SK-N-SH (cell line): ENCODE data around the gene PLSCR3. TPM values are rescaled to one million over a fixed set of nuclear protein-coding genes. Genes with fewer than 3 reads are reported as not detected.

Source experiments
- CTCF ChIA-PET: fragments of 300-600, 350-600 bp; formaldehyde crosslinking; extraction: SDS; loops from one replicate; lab custom pipeline; 2021; lab: Yijun Ruan, JAX
- POLR2A ChIA-PET: fragments of 350-600 bp; sonication (Branson Sonifier 250); formaldehyde crosslinking; extraction: SDS; loops from one replicate; lab custom pipeline; 2020; ENCODE audit warnings: antibody characterized with exemption, inconsistent platforms; lab: Yijun Ruan, JAX
- DNase-seq: peaks from one replicate; pipeline ENCODE4 v3.0.0; 2012
- H2AFZ ChIP-seq: fragments of 200-600 bp; sonication (generic); 2 replicates; pipeline ENCODE4 v1.8.1; 2016; ENCODE audit warnings: antibody characterized with exemption, mild to moderate bottlenecking, low read depth
- H3F3A ChIP-seq: fragments of 200-600 bp; sonication (generic); replicated peaks from 2 replicates; pipeline ENCODE3; 2016; ENCODE audit warnings: antibody characterized with exemption, mild to moderate bottlenecking; ENCODE audit not compliant: insufficient read depth
- H3K27ac ChIP-seq, 2 experiments: fragments of 200-500 bp in 1 of 2; fragments of 200-600 bp in 1 of 2; sonication (Bioruptor generic) in 1 of 2; sonication (generic), shearing (Covaris generic) in 1 of 2; 2 replicates each; pipeline versions ENCODE4 v1.5.1 to v1.6.1; 2014 to 2016; ENCODE audit warnings: low read depth in 2 of 2, inconsistent platforms in 1 of 2, low read length in 1 of 2, mild to moderate bottlenecking in 1 of 2, mixed read lengths in 1 of 2
- H3K27me3 ChIP-seq: fragments of 200-600 bp; sonication (generic), shearing (Covaris generic); 2 replicates; pipeline ENCODE4 v1.6.1; 2016; ENCODE audit warnings: mixed run types; ENCODE audit not compliant: insufficient read depth
- H3K36me3 ChIP-seq, 2 experiments: fragments of 200-500 bp in 1 of 2; fragments of 200-600 bp in 1 of 2; sonication (Bioruptor generic) in 1 of 2; sonication (generic) in 1 of 2; replicated peaks in 1 of 2; 2 replicates each; pipeline versions ENCODE3 to v1.5.1; 2014 to 2016; ENCODE audit warnings: low read length in 1 of 2, mild to moderate bottlenecking in 1 of 2; ENCODE audit not compliant: insufficient read depth in 2 of 2, control insufficient read depth in 1 of 2
- H3K4me1 ChIP-seq, 2 experiments: fragments of 200-500 bp in 1 of 2; fragments of 200-600 bp in 1 of 2; sonication (Bioruptor generic) in 1 of 2; sonication (generic), shearing (Covaris generic) in 1 of 2; 2 replicates each; pipeline versions ENCODE4 v1.5.1 to v1.6.1; 2014 to 2016; ENCODE audit warnings: low read depth in 1 of 2, low read length in 1 of 2, mixed run types in 1 of 2; ENCODE audit not compliant: insufficient read depth in 2 of 2, control insufficient read depth in 1 of 2
- H3K4me2 ChIP-seq: fragments of 200-600 bp; sonication (generic), shearing (Covaris generic); 2 replicates; pipeline ENCODE4 v1.6.1; 2017; ENCODE audit warnings: mixed run types
- H3K4me3 ChIP-seq, 2 experiments: fragments of 200-500 bp in 1 of 2; fragments of 200-600 bp in 1 of 2; sonication (Bioruptor generic) in 1 of 2; sonication (generic), shearing (Covaris generic) in 1 of 2; 2 replicates each; pipeline versions ENCODE4 v1.5.1 to v1.8.1; 2014 to 2016; ENCODE audit warnings: low read depth in 2 of 2, inconsistent platforms in 1 of 2, low read length in 1 of 2, mild to moderate bottlenecking in 1 of 2, mixed read lengths in 1 of 2, moderate library complexity in 1 of 2
- H3K79me2 ChIP-seq: fragments of 200-600 bp; sonication (generic); 2 replicates; pipeline ENCODE4 v1.8.1; 2017; ENCODE audit warnings: mild to moderate bottlenecking; ENCODE audit not compliant: insufficient read depth
- H3K9ac ChIP-seq: fragments of 200-600 bp; sonication (generic); 2 replicates; pipeline ENCODE4 v1.6.1; 2017; ENCODE audit warnings: mixed run types
- H3K9me2 ChIP-seq: fragments of 200-600 bp; sonication (generic); 2 replicates; pipeline ENCODE4 v1.6.1; 2017; ENCODE audit warnings: mixed run types
- H3K9me3 ChIP-seq: fragments of 200-600 bp; sonication (generic); 2 replicates; pipeline ENCODE4 v1.6.1; 2017; ENCODE audit warnings: mixed run types, mild to moderate bottlenecking, moderate library complexity
- H4K20me1 ChIP-seq: fragments of 200-600 bp; sonication (generic); 2 replicates; pipeline ENCODE4 v1.6.1; 2017; ENCODE audit warnings: mild to moderate bottlenecking, mixed run types; ENCODE audit not compliant: insufficient read depth
- CHD2 ChIP-seq: fragments of 150-350 bp; IDR thresholded peaks from 2 replicates; pipeline ENCODE4 v1.6.1; 2018; ENCODE audit warnings: low read length; ENCODE audit not compliant: partially characterized antibody
- ELF1 ChIP-seq: IDR thresholded peaks from 2 replicates; pipeline ENCODE4 v1.4.0; 2012
- GATA2 ChIP-seq: sonication (generic); formaldehyde crosslinking; IDR thresholded peaks from 2 replicates; pipeline ENCODE4 v1.5.0; 2020; ENCODE audit warnings: mild to moderate bottlenecking, missing genetic modification reagents
- JUND ChIP-seq: IDR thresholded peaks from 2 replicates; pipeline ENCODE4 v1.4.0; 2012
- MEF2A ChIP-seq: IDR thresholded peaks from 2 replicates; pipeline ENCODE4 v1.4.0; 2012; ENCODE audit warnings: low read depth, borderline replicate concordance
- MXI1 ChIP-seq: IDR thresholded peaks from 2 replicates; pipeline ENCODE4 v1.6.1; 2012; ENCODE audit warnings: mild to moderate bottlenecking, low read depth, low read length, improper control_type of control experiment
- NFIC ChIP-seq: IDR thresholded peaks from 2 replicates; pipeline ENCODE4 v1.4.0; 2012; ENCODE audit warnings: borderline replicate concordance
- NRF1 ChIP-seq: IDR thresholded peaks from 2 replicates; pipeline ENCODE4 v1.6.1; 2012; ENCODE audit warnings: low read depth, mild to moderate bottlenecking, low read length
- PBX3 ChIP-seq: IDR thresholded peaks from 2 replicates; pipeline ENCODE4; 2012
- RAD21 ChIP-seq: IDR thresholded peaks from 2 replicates; pipeline ENCODE4 v1.6.1; 2012; ENCODE audit warnings: mild to moderate bottlenecking, low read length
- REST ChIP-seq: IDR thresholded peaks from 2 replicates; pipeline ENCODE4 v1.6.1; 2012; ENCODE audit warnings: mild to moderate bottlenecking, low read depth, low read length, moderate library complexity
- RXRA ChIP-seq: IDR thresholded peaks from 2 replicates; pipeline ENCODE4 v1.4.0; 2012; ENCODE audit warnings: low read depth, mild to moderate bottlenecking, borderline replicate concordance
- SMC3 ChIP-seq: IDR thresholded peaks from 2 replicates; pipeline ENCODE4 v1.6.1; 2012; ENCODE audit warnings: low read depth, low read length, improper control_type of control experiment
- TAF1 ChIP-seq: IDR thresholded peaks from 2 replicates; pipeline ENCODE4 v1.6.1; 2012; ENCODE audit warnings: low read depth, mild to moderate bottlenecking, low read length, moderate library complexity, borderline replicate concordance
- TCF12 ChIP-seq: IDR thresholded peaks from 2 replicates; pipeline ENCODE4 v1.4.0; 2012
- TEAD4 ChIP-seq: IDR thresholded peaks from 2 replicates; pipeline ENCODE4 v1.4.0; 2012; ENCODE audit warnings: mild to moderate bottlenecking, borderline replicate concordance; ENCODE audit not compliant: insufficient read depth
- YY1 ChIP-seq: IDR thresholded peaks from 2 replicates; pipeline ENCODE4 v1.4.0; 2012; ENCODE audit warnings: low read depth, mild to moderate bottlenecking
- WGBS: methylation state at CpG from one replicate; pipeline ENCODE4 v1.1.6; 2017; ENCODE audit warnings: low lambda C conversion rate; 5-methylcytosine and 5-hydroxymethylcytosine counted together
- polyA plus RNA-seq, 3 experiments: library from polyadenylated mRNA; depleted of rRNA; stranded (reverse); fragments of >200 nt; gene quantifications; 2 replicates each; pipeline ENCODE4 v1.2.3, GENCODE V29; 2012
- TF ChIP-seq, protein P1 (sequence below): fragments of 200-600 bp; sonication (generic); IDR thresholded peaks from 2 replicates; pipeline ENCODE4 v1.6.1; 2017; ENCODE audit warnings: antibody characterized with exemption, mild to moderate bottlenecking, moderate library complexity
- TF ChIP-seq, protein P2 (sequence below): IDR thresholded peaks from 2 replicates; pipeline ENCODE4 v1.4.0; 2012; ENCODE audit warnings: low read depth
- TF ChIP-seq, protein P3 (sequence below): IDR thresholded peaks from 2 replicates; pipeline ENCODE4 v1.4.0; 2012; ENCODE audit warnings: low read depth, borderline replicate concordance

Gene PLSCR3
- polyA plus RNA-seq, 1 of the 3 experiments (the other 2 are of a cell fraction), result 95.0 TPM

DNA sequence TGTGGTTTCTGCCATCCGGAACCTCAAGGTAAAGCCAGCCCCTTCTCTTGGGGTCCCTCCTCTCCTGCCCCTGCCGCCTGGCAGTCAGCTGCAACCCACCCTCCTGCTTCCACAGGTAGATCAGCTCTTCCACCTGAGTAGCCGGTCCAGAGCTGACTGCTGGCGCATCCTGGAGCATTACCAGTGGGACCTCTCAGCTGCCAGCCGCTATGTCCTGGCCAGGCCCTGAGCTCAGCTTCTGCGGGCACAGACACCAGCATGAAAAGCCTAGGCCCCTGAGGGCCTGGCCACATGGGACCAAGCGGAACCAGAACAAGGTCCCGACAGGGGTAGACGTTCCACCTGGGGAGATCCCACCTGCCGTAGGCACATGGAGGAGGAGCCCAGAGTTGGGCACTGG is 5.5 kb downstream of the PLSCR3 start:
- Histone ChIP-seq H3K4me2 (no peak overlapping the region), H3F3A (peaks cover 5% of the 10 kb centered on the region), H4K20me1 (no peaks in the 10 kb centered on the region), H3K9ac (no peak overlapping the region), H3K79me2 (peaks cover 14% of the 10 kb centered on the region; the same call in 1 of the 2 replicates), H3K36me3 (peaks cover 18 to 34% of the 10 kb centered on the region in 2 experiments), H3K9me3 (no peaks in the 10 kb centered on the region), H3K4me1 (peaks cover 0 to 14% of the 10 kb centered on the region in 2 experiments; a peak in 1 of 4 replicates), H3K9me2 (no peaks in the 10 kb centered on the region), H2AFZ (no peak overlapping the region), H3K27me3 (no peaks in the 10 kb centered on the region), H3K27ac (no peak overlapping the region), H3K4me3 (no peak overlapping the region)
- ChIA-PET POLR2A (interaction anchor here (1.3 kb wide), 1 partner anchor 95 kb away, joined by 3 read pairs; the partner anchor contains the start of gene POLR2A), CTCF (interaction anchor here (0.9 to 2.5 kb wide), 6 partner anchors 8 to 172 kb away, joined by 3 to 13 read pairs (median 4); partner anchors contain the start of genes TMEM95 and TNK1)
- TF ChIP-seq NRF1, result no peak
- TF ChIP-seq RXRA, result no peak
- no peak for TF ChIP-seq MXI1
- no peak for TF ChIP-seq SMC3
- no peak for TF ChIP-seq CHD2
- TF ChIP-seq PBX3, result no peak
- TF ChIP-seq TEAD4, result no peak
- no peak for DNase-seq
- 93% methylated on average over 9 of the region's 10 CpGs for WGBS

DNA sequence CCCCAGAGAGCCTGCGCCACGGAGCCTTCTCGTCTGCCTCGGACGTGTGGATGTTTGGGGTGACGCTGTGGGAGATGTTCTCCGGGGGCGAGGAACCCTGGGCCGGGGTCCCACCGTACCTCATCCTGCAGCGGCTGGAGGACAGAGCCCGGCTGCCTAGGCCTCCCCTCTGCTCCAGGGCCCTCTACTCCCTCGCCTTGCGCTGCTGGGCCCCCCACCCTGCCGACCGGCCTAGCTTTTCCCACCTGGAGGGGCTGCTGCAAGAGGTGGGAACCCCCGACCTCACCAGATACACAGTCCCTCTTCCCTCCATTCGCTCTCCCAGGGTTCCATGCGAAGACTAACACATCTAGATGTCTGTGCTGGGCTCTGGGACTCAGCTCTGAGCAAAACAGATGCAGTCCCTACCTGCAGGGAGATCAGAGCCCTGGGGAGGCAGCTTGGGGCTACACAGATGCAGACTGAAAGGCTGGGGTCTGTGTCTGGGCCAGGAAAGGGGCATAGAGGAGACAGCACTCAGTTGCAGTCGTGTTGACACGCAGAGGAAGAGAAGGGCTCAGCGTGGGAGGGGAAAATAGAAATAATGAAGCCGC is 9.7 kb downstream of the PLSCR3 start:
- H3K79me2 ChIP-seq, result no peaks in the 10 kb centered on the region
- DNase-seq, result no peak
- H3K36me3 ChIP-seq, result peaks cover 1 to 11% of the 10 kb centered on the region in 2 experiments
- no peaks in the 10 kb centered on the region for H3K9me2 ChIP-seq
- ChIA-PET POLR2A (interaction anchor here (1.1 kb wide), 1 partner anchor 199 kb away, joined by 3 read pairs; the partner anchor contains the start of gene MPDU1), CTCF (interaction anchor here (0.9 to 2.3 kb wide), 4 partner anchors 9 to 176 kb away, joined by 3 to 12 read pairs (median 5); partner anchors contain the start of genes PLSCR3 and SENP3)
- H3K9ac ChIP-seq, result no peak overlapping the region
- no peak overlapping the region for H3K27ac ChIP-seq
- H3K4me3 ChIP-seq, result peak overlapping the region in 1 of 2 experiments; percentile 42; a peak in 2 of 4 replicates
- H3F3A ChIP-seq, result peaks cover 2% of the 10 kb centered on the region
- no peaks in the 10 kb centered on the region for H4K20me1 ChIP-seq
- no peak overlapping the region for H2AFZ ChIP-seq
- 0 out of 2 replicates have a peak overlapping the region, but pooled peaks have one; percentile 50 for H3K4me2 ChIP-seq
- peaks cover 0 to 32% of the 10 kb centered on the region in 2 experiments; a peak in 2 of 4 replicates for H3K4me1 ChIP-seq
- no peaks in the 10 kb centered on the region for H3K9me3 ChIP-seq
- WGBS, result 86% methylated on average over 17 of the region's 23 CpGs
- TF ChIP-seq REST, result no peak
- TF ChIP-seq YY1, result no peak
- TF ChIP-seq GATA2 (CRISPR knock-in tag), result no peak
- no peak for TF ChIP-seq RAD21
- no peak for TF ChIP-seq RXRA
- no peak for TF ChIP-seq TAF1
- no peak for TF ChIP-seq JUND
- no peak for TF ChIP-seq TEAD4
- TF ChIP-seq MEF2A, result no peak
- TF ChIP-seq, protein P1, sequence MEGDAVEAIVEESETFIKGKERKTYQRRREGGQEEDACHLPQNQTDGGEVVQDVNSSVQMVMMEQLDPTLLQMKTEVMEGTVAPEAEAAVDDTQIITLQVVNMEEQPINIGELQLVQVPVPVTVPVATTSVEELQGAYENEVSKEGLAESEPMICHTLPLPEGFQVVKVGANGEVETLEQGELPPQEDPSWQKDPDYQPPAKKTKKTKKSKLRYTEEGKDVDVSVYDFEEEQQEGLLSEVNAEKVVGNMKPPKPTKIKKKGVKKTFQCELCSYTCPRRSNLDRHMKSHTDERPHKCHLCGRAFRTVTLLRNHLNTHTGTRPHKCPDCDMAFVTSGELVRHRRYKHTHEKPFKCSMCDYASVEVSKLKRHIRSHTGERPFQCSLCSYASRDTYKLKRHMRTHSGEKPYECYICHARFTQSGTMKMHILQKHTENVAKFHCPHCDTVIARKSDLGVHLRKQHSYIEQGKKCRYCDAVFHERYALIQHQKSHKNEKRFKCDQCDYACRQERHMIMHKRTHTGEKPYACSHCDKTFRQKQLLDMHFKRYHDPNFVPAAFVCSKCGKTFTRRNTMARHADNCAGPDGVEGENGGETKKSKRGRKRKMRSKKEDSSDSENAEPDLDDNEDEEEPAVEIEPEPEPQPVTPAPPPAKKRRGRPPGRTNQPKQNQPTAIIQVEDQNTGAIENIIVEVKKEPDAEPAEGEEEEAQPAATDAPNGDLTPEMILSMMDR, result no peak
- no peak for TF ChIP-seq TCF12
- TF ChIP-seq, protein P2, sequence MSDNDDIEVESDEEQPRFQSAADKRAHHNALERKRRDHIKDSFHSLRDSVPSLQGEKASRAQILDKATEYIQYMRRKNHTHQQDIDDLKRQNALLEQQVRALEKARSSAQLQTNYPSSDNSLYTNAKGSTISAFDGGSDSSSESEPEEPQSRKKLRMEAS, result no peak
- TF ChIP-seq MXI1, result no peak
- TF ChIP-seq NFIC, result no peak
- TF ChIP-seq, protein P3, sequence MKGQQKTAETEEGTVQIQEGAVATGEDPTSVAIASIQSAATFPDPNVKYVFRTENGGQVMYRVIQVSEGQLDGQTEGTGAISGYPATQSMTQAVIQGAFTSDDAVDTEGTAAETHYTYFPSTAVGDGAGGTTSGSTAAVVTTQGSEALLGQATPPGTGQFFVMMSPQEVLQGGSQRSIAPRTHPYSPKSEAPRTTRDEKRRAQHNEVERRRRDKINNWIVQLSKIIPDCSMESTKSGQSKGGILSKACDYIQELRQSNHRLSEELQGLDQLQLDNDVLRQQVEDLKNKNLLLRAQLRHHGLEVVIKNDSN, result no peak
- TF ChIP-seq ELF1, result no peak
- H3K27me3 ChIP-seq, result peaks cover 8% of the 10 kb centered on the region; the same call in 1 of the 2 replicates
